Adrenal gland (tissue), 5 donors: ENCODE data around the gene CFAP73.

Source experiments
- POLR2A ChIP-seq, 2 donors: fragments of 450-650 bp; IDR thresholded peaks; one replicate each; pipeline ENCODE4 v1.6.1; 2017; ENCODE audit warnings: antibody characterized with exemption in 2 of 2, mild to moderate bottlenecking in 2 of 2, moderate library complexity in 1 of 2
- TF ChIP-seq, protein P1 (sequence below), 6 experiments: fragments of 450-650 bp in 4 of 6; fragments of 200-600 bp in 2 of 6; sonication (generic) in 1 of 6; IDR thresholded peaks; 1 replicate in 5 of 6; 2 replicates in 1 of 6; pipeline versions ENCODE4 v1.5.1 to v1.8.0; 2016 to 2021; ENCODE audit warnings: antibody characterized with exemption in 6 of 6, mild to moderate bottlenecking in 2 of 6, moderate library complexity in 1 of 6
- donor health status: DM: no; HTN: no; CAD: no.

DNA sequence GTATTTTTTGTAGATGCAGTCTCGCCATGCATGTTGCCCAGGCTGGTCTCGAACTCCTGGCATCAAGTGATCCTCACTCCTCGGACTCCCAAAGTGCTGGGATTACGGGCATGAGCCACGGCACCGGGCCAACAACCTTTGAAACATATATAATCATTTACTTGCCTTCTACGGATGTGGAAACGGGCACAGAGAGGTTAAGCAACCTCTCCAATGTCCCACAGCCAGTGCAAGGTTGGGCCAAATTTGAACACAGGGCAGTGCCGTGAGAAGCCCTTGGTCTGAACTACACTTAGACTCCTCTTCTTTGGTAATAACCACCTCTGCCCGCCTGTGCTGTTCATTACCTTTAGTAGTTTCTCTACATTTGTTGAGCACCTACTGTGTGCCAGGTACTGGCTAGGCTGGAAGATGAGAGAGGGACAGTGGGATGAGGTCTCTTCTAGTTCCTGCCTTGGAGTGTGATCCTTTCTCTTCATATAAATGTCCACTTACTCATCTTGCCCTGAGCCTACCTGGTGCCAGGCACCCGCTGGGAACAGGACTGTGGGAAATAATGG, 33.6 kb downstream of the CFAP73 start:
- TF ChIP-seq POLR2A (IDR thresholded peaks at IDR 0.05): no peak
- TF ChIP-seq, protein P1, sequence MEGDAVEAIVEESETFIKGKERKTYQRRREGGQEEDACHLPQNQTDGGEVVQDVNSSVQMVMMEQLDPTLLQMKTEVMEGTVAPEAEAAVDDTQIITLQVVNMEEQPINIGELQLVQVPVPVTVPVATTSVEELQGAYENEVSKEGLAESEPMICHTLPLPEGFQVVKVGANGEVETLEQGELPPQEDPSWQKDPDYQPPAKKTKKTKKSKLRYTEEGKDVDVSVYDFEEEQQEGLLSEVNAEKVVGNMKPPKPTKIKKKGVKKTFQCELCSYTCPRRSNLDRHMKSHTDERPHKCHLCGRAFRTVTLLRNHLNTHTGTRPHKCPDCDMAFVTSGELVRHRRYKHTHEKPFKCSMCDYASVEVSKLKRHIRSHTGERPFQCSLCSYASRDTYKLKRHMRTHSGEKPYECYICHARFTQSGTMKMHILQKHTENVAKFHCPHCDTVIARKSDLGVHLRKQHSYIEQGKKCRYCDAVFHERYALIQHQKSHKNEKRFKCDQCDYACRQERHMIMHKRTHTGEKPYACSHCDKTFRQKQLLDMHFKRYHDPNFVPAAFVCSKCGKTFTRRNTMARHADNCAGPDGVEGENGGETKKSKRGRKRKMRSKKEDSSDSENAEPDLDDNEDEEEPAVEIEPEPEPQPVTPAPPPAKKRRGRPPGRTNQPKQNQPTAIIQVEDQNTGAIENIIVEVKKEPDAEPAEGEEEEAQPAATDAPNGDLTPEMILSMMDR (IDR thresholded peaks at IDR 0.05): no peak
